Stimulated activated CD4-positive, alpha-beta T cell treated with anti-CD3 and anti-CD28 coated beads, Interleukin-4, amount 100 ng/mL, for 4 hours (primary cell): ENCODE measurements around the gene C12orf76.
"Not testable (repeated sequence)": the region's sequence is repeated elsewhere in the genome, so short reads cannot be mapped to it uniquely, and the experiment has no call there.

Source experiments
- DNase-seq, 2 experiments: peaks; one replicate each; pipeline ENCODE4 v3.0.0-alpha.2; 2020

Gene C12orf76

DNA sequence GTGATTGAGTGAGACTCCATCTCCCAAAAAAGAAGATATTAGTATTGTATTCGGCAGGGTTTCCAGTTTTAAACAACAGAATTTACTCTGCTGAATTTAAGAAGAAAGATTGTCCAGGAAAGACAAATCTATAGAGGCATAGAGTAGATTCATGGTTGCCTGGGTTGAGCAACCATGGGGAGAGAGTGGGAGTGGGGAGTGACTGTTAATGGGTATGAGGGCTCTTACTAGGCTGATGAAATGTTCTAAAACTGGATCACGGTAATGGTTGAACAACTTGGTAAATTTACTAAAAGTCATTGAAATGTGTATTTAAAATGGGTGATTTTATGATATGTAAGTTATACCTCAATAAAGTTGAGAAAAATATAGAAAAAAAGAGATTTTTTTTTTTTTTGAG lies 13.9 kb upstream of the C12orf76 start:
- no peak for DNase-seq

DNA sequence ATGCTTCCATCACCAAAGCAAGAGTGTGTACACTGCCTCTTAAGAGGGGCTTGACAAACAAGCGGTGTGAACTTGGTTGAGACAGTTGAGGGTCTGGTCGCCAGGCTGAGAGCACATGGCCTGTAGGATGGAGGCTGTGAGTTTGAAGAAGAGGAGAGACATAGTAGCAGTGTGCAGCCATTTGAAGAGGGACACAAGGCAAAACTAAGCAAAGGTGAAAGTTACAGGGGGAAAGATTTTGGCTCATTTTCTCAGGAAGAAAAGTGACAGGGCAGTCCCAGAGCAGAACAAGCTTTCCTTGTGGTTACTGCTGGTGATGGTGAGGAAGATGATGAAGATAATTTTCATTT lies 11.3 kb upstream of the C12orf76 start:
- no peak for DNase-seq

DNA sequence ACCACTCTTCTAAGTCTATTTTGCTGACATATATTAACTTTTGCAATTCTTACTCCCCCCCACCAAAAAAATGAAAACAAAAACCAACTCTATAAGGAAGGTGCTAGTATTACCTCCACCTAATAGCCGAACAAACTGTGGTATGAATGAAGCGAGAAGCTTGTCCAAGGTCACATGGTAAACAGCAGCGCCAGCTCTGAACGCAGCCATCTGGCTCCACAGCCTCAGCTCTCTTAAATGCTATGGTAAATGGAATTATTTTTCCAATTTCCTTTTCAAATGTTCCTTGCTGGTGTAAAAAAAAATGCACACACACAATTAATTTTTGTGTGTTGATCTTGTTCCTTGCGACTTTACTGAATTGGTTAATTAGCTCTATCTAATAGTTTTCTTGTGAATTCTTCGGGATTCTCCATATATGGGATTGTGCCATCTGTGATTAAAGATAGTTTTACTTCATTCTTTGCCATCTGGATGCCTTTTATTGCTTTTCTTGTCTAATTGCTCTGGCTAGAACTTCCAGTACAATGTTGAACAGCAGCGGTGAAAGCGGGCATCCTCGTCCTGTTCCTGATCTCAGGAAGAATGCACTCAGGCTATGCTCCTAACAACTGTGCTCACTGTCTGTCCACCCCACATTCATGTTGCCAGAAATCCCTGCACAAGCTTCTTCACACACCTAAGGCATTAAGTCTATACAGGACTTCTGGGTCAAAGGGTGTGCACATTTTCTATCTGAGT lies 10.7 kb upstream of the C12orf76 start:
- no peak for DNase-seq

DNA sequence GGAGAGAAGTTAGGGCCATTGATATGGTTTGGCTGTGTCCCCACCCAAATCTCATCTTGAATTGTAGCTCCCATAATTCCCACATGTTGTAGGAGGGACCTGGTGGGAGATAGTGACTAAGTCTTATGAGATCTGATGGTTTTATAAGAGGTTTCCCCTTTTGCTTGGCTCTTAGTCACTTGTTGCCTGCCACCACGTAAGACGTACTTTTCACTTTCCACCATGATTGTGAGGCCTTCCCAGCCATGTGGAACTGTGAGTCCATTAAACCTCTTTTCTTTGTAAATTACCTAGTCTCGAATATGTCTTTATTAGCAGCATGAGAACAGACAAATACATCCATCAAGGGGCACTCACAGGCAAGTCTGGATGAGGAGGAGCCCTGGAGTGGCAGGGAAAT lies 8.3 kb upstream of the C12orf76 start:
- not testable (repeated sequence) for DNase-seq

DNA sequence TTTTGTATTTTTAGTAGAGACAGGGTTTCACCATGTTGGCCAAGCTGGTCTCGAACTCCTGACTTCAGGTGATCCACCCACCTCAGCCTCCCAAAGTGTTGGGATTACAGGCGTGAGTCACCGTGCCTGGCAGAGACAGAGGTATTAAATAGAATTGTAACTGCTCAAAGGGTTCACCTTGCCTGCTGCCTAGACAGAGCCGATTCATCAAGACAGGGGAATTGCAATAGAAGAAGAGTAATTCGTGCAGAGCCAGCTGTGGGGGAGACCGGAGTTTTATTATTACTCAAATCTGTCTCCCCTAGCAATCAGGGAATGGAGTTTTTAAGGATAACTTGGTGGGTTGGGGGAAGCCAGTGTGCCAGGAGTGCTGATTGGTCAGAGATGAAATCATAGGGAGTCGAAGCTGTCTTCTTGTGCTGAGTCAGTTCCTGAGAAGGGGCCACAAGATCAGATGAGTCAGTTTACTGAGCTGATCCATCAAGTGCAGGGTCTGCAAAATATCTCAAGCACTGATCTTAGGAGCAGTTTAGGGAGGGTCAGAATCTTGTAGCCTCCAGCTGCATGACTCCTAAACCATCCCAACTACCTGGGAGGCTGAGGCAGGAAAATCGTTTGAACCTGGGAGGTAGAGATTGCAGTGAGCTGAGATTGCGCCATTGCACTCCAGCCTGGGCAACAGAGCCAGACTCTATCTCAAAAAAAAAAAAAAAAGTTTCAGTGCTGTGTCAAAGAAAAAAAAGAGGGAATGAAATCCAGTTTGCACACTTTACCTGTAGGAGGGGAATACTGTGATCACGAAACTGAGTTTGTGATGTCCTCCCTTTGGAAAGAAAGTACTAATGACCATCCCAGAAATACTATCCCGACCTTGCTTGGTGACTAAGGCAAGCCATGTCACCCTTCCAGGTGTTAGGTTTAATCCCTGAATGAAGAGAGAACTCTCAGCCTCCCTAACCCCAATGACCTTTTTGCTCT lies 7.3 kb upstream of the C12orf76 start:
- not testable (repeated sequence) for DNase-seq

DNA sequence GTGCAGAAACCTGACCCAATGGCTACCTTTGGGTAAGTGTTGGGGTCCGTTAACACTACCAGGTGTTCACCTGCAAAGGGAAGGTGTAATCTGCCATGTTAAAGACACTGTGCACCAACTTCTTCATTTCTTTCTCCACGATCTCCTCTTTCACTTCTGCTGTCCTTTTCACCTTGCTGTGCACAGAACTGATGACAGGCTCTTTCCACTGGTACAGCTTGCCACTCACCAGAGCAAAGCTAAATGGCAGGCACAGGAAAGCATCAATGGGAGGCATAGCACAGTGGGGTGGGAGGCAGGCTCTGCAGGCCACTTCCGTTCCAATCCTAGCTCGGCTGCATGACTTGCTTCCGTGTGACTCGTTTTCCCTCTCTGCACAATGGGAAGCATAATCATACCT lies 2.6 kb upstream of the C12orf76 start:
- DNase-seq: no peak

DNA sequence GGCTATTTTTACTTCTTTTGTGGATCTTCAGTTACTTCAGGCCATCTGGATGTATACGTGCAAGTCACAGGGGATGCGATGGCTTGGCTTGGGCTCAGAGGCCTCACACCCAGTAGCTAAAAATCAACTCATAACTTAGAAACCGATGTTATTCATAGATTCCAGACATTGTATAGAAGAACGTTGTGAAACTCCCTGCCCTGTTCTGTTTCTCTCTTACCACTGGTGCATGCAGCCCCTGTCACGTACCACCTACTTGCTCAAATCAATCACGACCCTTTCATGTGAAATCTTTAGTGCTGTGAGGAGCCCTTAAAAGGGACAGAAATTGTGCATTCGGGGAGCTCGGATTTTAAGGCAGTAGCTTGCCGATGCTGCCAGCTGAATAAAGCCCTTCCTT lies 1.3 kb upstream of the C12orf76 start:
- not testable (repeated sequence) for DNase-seq

DNA sequence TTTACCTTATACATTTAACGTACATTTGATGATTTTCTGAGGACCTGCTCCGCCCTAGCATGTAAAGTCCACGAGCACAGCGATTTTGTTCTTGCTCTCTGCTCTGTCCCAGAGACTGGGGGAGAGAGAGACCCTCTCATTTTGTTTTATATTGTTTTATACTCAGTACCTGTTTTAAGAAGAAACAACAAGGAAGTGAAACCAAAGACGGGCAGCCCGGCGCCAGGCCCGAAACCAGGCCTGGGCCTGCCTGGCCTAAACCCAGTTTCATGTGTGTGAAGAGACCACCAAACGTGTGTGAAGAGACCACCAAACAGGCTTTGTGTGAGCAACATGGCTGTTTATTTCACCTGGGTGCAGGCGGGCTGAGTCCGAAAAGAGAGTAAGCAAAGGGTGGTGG lies 712 bp upstream of the C12orf76 start:
- not testable (repeated sequence) for DNase-seq

DNA sequence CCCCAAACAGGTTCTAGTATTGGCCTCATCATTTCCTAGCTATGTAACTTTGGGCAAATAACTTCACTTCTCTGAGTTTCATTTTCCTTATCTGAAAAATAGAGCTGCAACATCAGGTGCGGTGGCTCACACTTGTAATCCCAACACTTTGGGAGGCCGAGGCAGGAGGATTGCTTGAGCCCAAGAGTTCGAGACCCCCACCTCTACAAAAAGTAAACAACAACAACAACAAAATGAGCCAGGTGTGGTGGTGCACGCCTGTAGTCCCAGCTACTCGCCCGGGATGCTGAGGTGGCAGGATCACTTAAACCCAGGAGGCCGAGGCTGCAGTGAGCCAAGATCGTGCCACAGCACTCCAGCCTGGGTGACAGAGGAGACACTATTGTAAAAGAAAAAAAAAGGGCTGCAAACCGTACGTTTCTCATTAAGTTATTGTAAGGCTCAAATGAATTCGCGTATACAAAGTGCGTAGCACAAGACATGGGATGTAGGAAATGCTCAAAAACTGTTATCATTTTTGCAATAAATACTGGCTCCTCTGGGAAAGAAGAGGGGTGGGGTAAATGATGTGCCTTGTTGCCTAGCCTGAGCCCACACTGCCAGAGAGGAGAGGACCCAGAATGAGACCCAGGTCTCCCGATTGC lies 903 bp downstream of the C12orf76 start:
- DNase-seq: no peak

DNA sequence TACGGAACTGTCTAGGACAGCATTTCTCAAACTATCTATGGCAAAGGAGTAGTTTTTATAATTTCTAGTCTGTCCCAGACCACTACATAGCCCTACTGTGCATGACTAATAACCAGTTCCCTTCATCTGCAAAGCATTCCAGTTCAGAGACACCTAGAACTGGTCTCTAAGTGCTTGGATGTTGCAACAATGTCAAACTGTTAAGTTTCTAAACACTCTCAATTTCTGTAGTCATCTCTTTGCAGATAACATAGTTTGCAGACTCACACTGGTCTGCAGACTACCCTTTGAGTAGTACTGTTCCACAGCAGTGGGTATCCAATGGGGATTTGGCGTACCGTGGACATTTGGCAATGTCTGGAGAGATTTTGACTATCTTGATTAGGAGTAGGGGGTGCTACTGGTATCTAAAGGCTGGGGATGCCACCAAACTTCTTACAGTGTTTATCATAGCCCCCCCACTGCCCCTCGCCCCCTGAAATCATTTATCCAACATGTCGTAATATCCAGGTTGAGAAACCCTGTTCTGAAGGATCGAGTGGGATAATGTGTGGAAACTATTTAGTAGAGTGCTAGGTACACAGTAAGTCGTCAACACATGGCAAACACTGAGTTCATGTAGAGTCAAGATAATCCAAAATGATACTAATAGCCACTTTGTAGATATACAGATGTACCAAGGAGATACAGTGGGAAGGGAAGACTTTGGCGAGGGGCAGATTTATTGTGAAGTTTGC lies 1.7 kb downstream of the C12orf76 start:
- no peak for DNase-seq

DNA sequence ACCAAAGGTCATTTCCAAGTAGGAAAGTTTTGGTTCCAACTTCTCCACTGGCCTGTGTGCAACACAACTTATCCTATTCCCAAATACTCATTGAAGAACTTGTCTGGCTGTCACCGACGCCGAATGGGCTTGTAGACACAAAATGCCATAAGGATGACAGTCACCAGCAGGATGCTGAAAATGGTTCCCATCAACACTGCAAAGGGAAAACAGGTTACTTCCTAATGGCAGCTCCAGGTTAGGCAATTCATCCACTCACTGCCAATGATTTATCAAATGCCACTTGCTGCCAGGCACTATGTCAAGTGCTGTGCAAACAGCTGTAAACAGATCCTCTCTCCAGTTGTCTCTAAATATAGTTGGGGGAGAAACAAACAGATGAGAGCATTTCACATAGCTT lies 6.1 kb downstream of the C12orf76 start:
- DNase-seq: no peak

DNA sequence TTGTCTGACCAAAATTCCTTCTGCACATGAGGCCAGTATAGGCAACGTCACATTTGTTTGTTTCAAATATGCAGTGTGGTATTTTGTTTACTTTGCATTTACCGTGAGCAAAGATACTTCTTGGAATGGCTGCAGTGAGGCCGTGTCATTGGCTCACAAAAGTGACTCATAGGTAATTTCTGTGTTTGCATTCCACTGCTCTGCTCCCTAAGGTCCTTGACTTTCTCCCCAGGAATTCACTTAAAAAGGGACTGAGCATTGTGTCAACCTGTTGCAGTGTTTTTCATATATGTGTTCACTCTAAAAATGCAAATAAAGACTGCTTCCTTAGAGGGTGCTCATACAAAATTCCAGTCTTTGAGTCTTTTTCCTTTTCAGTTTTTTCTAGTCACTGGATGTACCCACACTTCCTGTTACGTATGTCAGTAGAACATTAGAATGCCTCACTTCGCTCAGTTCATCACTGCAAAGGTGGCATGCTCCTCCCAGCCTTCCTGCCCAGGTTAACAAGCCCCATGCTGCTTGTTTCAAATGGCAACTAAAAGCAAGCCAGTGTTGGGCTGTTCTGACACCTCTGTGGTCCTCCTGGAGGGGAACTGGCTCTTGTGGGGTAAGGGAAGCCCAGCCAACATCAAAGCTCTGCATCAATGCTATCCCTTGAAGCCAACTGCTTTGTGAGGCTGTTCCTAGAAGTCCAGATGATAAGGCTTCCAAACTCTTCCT lies 9.1 kb downstream of the C12orf76 start:
- peak in 1 of 2 experiments; percentile 40 for DNase-seq

DNA sequence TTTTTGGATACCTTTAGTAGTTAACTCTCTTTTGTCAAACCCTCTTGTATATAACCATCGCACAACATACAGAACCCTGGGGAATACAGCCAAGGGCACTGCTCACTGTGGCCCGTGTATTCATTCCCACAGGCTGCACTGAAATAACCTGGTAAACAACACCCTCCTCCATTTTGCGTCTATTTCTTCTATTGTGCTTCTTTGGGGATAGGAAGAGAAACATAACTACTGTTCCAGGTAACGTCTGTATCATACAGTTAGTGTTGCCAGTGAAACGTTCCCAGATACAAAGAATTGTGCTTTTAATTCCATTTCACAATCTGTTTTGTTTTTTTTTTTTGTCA lies 9.6 kb downstream of the C12orf76 start:
- no peak for DNase-seq

DNA sequence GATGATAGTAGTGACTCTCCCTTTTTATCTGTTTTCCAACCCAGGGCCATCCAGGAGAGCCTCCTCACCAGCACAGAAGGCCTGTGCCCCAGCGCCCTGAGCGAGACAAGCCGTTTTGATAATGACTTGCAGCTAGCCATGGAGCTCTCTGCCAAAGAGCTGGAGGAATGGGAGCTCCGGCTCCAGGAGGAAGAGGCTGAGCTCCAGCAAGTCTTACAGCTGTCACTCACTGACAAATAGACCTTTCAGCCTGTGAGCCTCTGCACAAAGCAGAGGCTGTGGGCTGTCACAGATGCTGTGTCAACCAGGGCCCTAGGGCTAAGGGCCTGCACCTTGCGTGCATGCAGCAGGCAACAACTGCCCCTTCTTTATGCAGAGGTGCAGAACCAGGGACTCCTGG lies 11.0 kb downstream of the C12orf76 start:
- DNase-seq: no peak

DNA sequence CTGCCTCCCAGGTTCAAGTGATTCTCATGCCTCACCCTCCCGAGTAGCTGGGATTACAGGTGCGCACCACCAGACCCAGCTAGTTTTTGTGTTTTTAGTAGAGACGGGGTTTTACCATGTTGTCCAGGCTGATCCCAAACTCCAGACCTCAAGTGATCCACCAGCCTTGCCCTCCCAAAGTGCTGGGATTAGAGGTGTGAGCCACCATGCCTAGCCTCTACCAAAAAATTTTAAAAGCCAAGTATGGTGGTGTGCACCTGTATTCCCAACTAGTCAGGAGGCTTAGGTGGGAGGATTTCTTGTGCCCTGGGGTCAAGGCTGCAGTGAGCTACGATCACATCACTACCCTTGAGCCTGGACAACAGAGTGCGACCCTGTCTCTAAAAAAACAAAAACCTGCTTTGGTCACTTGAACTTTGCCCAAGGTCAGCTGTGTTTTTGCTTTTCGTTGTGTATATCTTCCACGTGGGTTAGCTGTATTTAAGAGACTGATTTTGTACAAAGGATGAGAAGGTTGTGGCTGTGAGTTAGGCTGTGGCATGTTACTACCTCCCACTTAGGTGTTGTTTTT lies 12.7 kb downstream of the C12orf76 start:
- no peak for DNase-seq

DNA sequence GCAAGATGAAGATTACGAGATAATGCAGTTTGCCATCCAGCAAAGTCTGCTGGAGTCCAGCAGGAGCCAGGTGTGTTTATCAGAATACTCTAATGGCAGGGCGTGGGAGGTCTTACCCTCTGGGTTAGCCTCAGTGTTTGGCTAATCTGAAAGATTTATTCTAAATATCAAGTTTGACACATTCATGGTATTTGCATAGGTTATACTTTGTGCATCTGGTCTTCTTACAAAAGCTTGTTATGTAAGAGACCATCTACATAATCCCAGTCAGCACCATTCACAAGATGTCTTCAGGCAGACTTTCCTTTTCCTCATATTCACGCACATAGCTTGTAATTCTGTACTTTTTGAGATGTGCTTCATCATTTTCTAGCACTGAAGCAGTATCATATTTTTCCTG lies 14.4 kb downstream of the C12orf76 start:
- DNase-seq: no peak

DNA sequence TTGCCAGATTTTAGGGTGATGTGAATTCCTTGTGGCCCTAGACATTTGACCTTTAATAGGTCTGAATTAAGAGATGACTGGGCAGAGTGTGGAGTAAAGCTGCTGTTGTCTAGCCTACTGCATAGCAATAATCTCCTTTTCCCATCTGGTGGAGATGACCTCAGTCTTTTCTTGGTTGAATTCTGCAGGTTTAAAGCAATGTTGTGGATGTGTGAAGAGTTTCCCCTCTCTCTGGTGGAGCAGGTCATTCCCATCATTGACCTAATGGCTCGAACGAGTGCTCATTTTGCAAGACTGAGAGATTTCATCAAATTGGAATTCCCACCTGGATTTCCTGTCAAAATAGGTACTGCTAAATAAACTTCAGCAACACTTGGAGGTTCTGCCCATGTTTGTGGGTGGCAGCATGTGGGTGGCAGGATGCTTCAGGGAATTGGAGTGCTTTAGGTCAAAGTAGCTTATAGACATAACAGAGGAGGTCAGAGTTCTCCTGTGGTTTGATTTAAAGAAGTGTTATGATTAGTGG lies 19.0 kb downstream of the C12orf76 start:
- no peak for DNase-seq

DNA sequence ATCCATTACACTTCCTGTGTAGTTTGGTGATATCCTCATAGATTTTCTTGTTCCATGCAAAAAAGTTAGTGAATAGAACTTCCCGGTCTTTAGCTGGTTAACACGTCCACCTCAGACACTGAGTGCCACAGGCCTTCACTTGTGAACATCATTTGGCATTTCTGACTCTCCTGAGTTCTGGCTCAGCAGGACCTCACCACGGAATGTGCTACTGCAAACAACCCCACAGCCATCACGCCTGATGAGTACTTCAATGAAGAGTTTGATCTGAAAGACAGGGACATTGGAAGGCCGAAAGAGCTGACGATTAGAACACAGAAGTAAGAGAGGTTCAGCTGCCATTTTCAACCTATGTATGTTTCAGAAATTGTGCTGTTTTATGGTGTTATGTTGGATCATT lies 20.0 kb downstream of the C12orf76 start:
- no peak for DNase-seq

DNA sequence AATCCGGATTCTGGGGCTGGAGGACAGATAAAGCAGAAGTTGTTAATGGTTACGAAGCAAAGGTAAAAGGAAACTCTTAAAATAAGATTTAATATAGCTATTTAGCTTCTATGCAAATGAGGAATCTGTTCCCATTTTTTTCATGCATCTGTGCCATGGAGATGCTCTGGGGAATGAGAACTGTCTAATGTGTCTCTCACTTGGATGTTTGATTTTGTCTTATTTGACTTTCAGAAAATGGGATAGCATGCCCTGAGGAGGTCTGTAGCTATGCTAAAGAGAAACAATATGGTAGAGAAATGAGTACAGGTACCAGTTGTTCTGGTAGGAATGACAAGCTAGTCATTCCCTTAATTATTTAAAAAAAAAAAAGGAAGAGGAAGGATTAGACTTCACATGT lies 24.3 kb downstream of the C12orf76 start:
- DNase-seq: no peak

DNA sequence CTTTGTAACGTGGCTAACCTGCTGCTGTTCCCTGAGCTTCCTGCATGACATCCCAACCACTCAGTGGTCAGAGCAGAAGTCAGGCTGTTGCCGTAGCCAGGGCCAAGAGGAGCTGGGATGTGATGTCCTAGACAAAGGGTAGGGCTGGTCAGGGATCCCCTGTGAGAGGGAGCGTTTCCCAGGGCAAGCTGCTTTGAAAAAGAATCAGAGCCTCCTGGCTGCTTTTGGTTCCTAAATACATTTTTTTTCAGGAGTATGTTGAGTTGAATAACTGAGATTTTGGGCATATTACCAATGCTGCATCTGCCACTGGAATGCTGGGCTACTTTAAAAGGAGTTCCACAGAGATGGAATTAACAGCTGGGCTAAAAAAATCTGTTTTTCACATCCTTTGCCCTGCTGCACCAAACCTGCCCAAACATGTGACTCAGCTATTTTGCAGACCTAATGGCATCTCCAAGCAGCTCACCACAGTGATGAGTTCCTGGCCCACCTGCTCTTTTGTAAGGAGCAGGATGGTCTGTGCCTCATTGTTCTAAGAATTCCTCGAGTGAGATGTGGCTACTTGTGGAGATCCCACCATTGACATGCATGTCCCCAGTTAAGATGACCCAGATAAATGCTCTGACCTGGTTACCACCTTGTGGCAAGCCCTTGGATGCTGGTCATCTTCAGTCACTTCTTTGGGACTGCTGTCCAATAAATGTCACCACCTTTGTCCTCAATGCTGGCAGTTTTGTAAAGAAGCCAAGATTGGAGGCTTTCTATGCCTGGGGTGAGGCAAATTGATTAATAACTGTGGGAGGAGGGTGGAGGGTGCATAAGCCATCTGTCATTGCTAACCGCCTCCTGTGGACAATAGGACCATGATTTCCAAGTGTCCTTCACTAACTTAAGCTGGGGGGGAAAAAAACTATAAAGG lies 25.0 kb downstream of the C12orf76 start:
- no peak for DNase-seq

DNA sequence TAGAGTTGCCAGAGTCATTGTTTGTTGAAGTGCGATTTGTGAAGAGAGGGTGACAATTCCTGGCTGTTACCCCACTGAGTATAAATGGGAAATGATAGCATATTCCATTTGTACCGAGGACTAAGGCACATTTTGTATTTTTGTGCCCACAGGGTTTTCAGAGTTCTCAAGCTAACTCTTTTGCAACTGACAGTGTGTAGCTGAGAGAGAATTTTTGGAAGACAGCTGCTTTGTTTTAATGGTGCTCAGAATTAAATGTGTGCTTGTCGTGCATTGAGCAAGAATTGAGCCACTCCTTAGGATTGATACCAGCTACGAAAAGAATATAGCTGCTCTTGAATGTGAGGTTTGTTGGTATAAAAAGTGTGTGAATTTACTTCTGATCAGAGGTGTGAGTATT lies 27.4 kb downstream of the C12orf76 start:
- DNase-seq: no peak
